Measurements from ENCODE around the gene PARP6. TPM values are rescaled to one million over a fixed set of nuclear protein-coding genes. Genes with fewer than 3 reads are reported as not detected.

PARP6 gene
- 72.4 to 73.1 TPM (median 72.5 TPM) in 3 replicates for total RNA-seq
- long read RNA-seq, partial matches to known transcripts, result 19 of 60 reads
- long read RNA-seq, other reads (novel, unspliced or antisense), result 38 of 60 reads

GRCh38 chr15:72272213-72272996 lies at the start of gene PARP6:
Gene PARP6, minus strand, starts transcription at chr15:72272554. Its CDS starts 5,077 bp downstream, at chr15:72267477.
- peaks cover 30% of the 10 kb centered on the region for H3K4me1 Mint-ChIP-seq (ENCODE audit: low read depth)
- peak within 1 kb of the TSS; percentile 85 for H3K27ac Mint-ChIP-seq (ENCODE audit: unreplicated experiment)
- H3K4me3 Mint-ChIP-seq (ENCODE audit: unreplicated experiment), result peak within 1 kb of the TSS; percentile 89
- no peaks in the 10 kb centered on the region for H3K27me3 Mint-ChIP-seq (ENCODE audit: low read depth)
- DNase-seq (ENCODE audit: low spot score), result peak; percentile 100
- no peaks in the 10 kb centered on the region for H3K9me3 Mint-ChIP-seq (ENCODE audit: low read depth)
- TF ChIP-seq, protein P1, sequence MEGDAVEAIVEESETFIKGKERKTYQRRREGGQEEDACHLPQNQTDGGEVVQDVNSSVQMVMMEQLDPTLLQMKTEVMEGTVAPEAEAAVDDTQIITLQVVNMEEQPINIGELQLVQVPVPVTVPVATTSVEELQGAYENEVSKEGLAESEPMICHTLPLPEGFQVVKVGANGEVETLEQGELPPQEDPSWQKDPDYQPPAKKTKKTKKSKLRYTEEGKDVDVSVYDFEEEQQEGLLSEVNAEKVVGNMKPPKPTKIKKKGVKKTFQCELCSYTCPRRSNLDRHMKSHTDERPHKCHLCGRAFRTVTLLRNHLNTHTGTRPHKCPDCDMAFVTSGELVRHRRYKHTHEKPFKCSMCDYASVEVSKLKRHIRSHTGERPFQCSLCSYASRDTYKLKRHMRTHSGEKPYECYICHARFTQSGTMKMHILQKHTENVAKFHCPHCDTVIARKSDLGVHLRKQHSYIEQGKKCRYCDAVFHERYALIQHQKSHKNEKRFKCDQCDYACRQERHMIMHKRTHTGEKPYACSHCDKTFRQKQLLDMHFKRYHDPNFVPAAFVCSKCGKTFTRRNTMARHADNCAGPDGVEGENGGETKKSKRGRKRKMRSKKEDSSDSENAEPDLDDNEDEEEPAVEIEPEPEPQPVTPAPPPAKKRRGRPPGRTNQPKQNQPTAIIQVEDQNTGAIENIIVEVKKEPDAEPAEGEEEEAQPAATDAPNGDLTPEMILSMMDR (IDR thresholded peaks at IDR 0.05), result peak; percentile 83
- peaks cover 9% of the 10 kb centered on the region for H3K36me3 Mint-ChIP-seq (ENCODE audit: low read depth)

DNA sequence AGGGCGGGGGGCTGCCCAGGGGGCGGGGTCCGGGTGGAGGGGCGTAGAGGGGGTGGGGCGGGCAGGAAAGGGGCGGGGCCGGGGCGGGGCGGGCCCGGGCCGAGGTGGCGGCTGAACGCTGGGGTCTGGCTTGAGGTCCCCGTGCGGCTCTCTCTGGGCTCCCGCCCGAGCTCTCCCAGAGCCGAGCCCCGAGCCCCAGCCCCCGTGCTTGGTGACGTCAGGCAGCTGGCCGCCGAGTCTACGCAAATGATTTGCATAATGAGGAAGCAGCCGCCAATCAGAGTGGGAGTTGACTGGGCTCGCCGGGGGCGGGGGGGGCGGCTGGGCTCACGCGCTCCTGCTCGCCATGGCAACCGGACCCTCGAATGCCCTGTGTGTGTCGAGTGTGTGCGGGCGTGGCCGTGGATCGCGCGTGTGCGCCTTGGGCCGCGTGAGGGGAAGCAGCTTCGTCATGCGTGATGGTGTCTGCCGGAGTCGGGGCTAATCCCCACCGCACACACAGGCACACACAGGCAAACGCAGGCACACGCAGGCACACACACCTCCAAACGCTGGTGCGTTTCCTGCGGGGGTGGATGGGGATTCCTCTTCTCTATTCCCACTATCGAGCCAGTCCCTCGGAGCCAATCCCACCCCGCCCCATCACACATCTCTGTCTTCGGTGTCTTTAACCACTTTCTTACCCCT lies 47.8 kb upstream of the PARP6 start, which contains the start of gene CELF6:
CELF6 (minus strand) TSS at position 173 of the 687 bp plus-strand sequence. CDS start 283 bp downstream, outside the sequence.
- no peak for DNase-seq (ENCODE audit: low spot score)
- H3K27me3 Mint-ChIP-seq (ENCODE audit: low read depth), result peaks cover 10% of the 10 kb centered on the region
- peak within 1 kb of the TSS; percentile 59 for H3K27ac Mint-ChIP-seq (ENCODE audit: unreplicated experiment)

DNA sequence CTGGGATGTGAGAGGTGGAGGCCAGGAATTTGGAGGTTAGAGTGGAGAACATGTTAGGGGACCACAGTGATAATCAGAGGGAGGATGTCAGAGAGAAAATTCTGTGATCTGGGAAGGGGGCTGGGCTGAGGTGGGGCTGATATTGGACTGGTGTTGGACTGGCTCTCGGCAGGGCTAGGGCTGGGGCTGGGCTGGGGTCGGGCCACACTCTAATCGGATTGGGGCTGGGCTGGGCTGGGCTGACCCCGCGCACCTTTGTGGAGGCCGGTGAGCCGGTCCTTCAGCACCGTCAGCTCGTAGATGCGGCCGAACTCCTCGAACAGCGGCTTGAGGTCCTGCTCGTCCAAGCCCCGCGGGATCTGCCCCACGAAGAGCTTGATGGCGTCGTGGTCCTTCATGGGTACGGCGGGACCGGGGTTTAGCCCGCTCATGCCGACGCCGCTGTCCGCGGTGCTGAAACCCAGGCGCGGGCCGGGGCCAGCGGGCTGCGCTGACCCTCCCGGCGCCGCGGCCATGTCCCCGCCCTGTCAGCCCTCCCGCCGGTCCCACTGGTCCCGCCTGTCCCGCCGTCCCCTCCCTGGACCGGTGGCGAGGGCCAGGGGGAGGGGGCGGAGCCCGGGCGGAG lies 47.1 kb upstream of the PARP6 start:
- no peak overlapping the region for H3K27ac Mint-ChIP-seq (ENCODE audit: unreplicated experiment)
- H3K27me3 Mint-ChIP-seq (ENCODE audit: low read depth), result peaks cover 10% of the 10 kb centered on the region
- no peak for DNase-seq (ENCODE audit: low spot score)
- peak overlapping the region; percentile 55 for H3K4me3 Mint-ChIP-seq (ENCODE audit: unreplicated experiment)
- H3K4me1 Mint-ChIP-seq (ENCODE audit: low read depth), result peaks cover 20% of the 10 kb centered on the region
- peaks cover 6% of the 10 kb centered on the region for H3K36me3 Mint-ChIP-seq (ENCODE audit: low read depth)
- TF ChIP-seq, protein P1 (IDR thresholded peaks at IDR 0.05), result no peak
- peaks cover 13% of the 10 kb centered on the region for H3K9me3 Mint-ChIP-seq (ENCODE audit: low read depth)

More for the DNA sequence above, 47.8 kb upstream of the PARP6 start, which contains the start of gene CELF6:
- TF ChIP-seq, protein P1 (IDR thresholded peaks at IDR 0.05), result no peak
- Mint-ChIP-seq H3K4me1 (ENCODE audit: low read depth) (peaks cover 20% of the 10 kb centered on the region), H3K4me3 (ENCODE audit: unreplicated experiment) (peak within 1 kb of the TSS; percentile 75), H3K36me3 (ENCODE audit: low read depth) (peaks cover 10% of the 10 kb centered on the region), H3K9me3 (ENCODE audit: low read depth) (peaks cover 17% of the 10 kb centered on the region)

DNA sequence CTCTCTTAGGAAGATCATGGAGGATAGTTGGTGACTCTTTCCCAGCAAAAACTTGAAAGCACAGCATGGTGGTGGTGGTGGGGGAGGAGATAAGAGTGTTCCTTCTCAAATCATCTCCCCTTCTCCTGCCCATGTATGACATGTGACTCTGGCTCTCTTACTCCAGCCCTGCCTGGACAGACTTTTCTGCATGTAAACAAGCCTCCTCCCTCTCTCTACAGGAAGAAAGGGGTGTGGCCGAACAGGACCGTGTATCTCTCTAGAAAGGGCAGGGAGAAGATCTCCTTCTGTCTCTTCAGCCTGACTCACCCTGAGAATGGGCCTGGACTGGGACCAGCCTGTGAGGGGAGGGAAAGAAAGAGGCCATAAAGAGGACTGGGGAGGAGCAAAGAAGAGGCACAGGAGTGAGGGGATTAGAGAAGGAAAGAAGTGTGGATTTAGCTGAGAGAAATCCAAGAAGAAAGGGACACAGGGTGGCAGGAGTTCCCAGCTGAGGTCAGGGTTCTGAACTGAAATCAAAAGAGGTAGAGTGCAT lies 46.1 kb upstream of the PARP6 start:
- TF ChIP-seq, protein P1 (IDR thresholded peaks at IDR 0.05), result no peak
- Mint-ChIP-seq H3K4me3 (ENCODE audit: unreplicated experiment) (peak overlapping the region; percentile 55), H3K27me3 (ENCODE audit: low read depth) (peaks cover 10% of the 10 kb centered on the region), H3K27ac (ENCODE audit: unreplicated experiment) (no peak overlapping the region), H3K36me3 (ENCODE audit: low read depth) (no peaks in the 10 kb centered on the region), H3K9me3 (ENCODE audit: low read depth) (peaks cover 3% of the 10 kb centered on the region), H3K4me1 (ENCODE audit: low read depth) (peaks cover 20% of the 10 kb centered on the region)
- DNase-seq (ENCODE audit: low spot score), result no peak
